GM11168 (cell line): ENCODE measurements around the gene PIM2.
"Not testable (repeated sequence)": the region's sequence is repeated elsewhere in the genome, so short reads cannot be mapped to it uniquely, and the experiment has no call there.

Experiments used
- in situ Hi-C: fragments of 300-500 bp; cut with MboI; formaldehyde crosslinking; loops from one replicate; pipeline ENCODE4 v1.12.0; 2022; ENCODE audit warnings: low sequenced_read_pairs; ENCODE audit not compliant: unreplicated experiment

PIM2 gene

GRCh38 chrX:48886586-48886985 is 32.2 kb downstream of the PIM2 start:
- in situ Hi-C loops, result not testable (repeated sequence)

- in situ Hi-C loops, result no loop called here
Observed at GRCh38 chrX:48883729-48884128, 35.1 kb downstream of the PIM2 start.

GRCh38 chrX:48876944-48877343 is 41.9 kb downstream of the PIM2 start:
- in situ Hi-C loops, result not testable (repeated sequence)

- in situ Hi-C loops, result not testable (repeated sequence)
Observed at GRCh38 chrX:48872017-48872416, 46.8 kb downstream of the PIM2 start.

- in situ Hi-C loops, result no loop called here
Observed at GRCh38 chrX:48864210-48864609, 54.6 kb downstream of the PIM2 start.
